ENCODE measurements around the gene STAMBPL1. TPM values are rescaled to one million over a fixed set of nuclear protein-coding genes. Genes with fewer than 3 reads are reported as not detected.

Gene STAMBPL1
- total RNA-seq, 1 donor from 2014 or later: 1.5 TPM

DNA sequence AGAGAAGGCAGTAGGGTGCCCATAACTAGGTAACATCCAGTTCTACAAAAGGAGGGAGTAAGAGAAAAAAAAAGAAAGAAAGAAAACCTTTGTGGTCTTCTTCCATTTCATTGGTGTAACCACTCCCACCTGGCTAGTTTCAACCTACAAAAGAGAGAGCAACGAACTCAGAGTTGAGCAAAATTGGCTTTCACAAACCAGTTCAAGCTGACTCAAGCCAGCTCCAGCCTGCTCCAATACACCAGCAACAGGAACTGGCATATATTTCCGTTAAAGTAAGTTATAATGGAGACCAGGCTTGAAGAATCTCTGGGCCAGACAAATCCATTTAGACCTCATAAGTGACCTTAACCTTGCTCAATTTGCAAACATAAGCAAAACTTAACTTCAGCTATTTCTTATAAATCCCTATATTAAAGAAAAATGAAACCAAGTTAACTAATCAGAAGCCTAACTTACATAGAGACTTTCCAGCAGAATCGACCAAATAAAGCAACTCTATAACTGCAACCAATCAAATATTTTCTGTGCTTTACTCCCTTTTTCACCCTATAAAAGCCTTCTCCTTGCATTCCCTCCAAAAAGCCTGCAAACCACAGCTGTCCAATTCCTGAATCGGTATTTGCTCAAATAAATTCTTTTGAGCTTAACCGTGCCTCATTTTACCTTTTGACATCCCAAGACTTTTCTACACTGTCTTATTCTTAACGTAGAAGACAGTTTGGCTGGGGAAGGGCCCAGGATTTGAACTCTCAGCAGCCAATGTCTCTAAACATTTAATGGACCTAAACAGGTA is 38.5 kb upstream of the STAMBPL1 start:
- no peak for FAIRE-seq
- no peak for TF ChIP-seq EZH2 (IDR thresholded peaks at IDR 0.05; ENCODE audit: insufficient read depth, low read length)
- TF ChIP-seq, protein P1, sequence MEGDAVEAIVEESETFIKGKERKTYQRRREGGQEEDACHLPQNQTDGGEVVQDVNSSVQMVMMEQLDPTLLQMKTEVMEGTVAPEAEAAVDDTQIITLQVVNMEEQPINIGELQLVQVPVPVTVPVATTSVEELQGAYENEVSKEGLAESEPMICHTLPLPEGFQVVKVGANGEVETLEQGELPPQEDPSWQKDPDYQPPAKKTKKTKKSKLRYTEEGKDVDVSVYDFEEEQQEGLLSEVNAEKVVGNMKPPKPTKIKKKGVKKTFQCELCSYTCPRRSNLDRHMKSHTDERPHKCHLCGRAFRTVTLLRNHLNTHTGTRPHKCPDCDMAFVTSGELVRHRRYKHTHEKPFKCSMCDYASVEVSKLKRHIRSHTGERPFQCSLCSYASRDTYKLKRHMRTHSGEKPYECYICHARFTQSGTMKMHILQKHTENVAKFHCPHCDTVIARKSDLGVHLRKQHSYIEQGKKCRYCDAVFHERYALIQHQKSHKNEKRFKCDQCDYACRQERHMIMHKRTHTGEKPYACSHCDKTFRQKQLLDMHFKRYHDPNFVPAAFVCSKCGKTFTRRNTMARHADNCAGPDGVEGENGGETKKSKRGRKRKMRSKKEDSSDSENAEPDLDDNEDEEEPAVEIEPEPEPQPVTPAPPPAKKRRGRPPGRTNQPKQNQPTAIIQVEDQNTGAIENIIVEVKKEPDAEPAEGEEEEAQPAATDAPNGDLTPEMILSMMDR (IDR thresholded peaks at IDR 0.05; ENCODE audit: insufficient read depth, low read depth, low read length): no peak
- H2AFZ ChIP-seq (ENCODE audit: low read depth, low read length): no peak overlapping the region
- no peak overlapping the region for H3K4me3 Mint-ChIP-seq (ENCODE audit: unreplicated experiment)
- no peak overlapping the region for H3K4me3 ChIP-seq (ENCODE audit: insufficient read depth, low read depth, low read length)
- H3K36me3 Mint-ChIP-seq (ENCODE audit: low read depth, unreplicated experiment): no peaks in the 10 kb centered on the region
- no peaks in the 10 kb centered on the region for H3K9me3 ChIP-seq (ENCODE audit: insufficient read depth, low read depth, low read length)
- H3K9me3 Mint-ChIP-seq (ENCODE audit: unreplicated experiment): no peaks in the 10 kb centered on the region
- no peak overlapping the region for H3K27ac Mint-ChIP-seq (ENCODE audit: unreplicated experiment)
- H3K4me1 ChIP-seq (ENCODE audit: insufficient read depth, low read length): no peaks in the 10 kb centered on the region
- H3K27ac ChIP-seq (ENCODE audit: low read depth, low read length): no peak overlapping the region
- H3K9ac ChIP-seq (ENCODE audit: low read length): no peak overlapping the region
- no peak for DNase-seq (ENCODE audit: low read depth)
- H3K4me1 Mint-ChIP-seq (ENCODE audit: low read depth, unreplicated experiment): no peaks in the 10 kb centered on the region
- H3K4me2 ChIP-seq (ENCODE audit: low read length): no peak overlapping the region
- no peaks in the 10 kb centered on the region for H3K27me3 ChIP-seq (ENCODE audit: insufficient read depth, low read length)
- peaks cover 4% of the 10 kb centered on the region for H3K27me3 Mint-ChIP-seq (ENCODE audit: low read depth, unreplicated experiment)
- no peaks in the 10 kb centered on the region for H3K79me2 ChIP-seq (ENCODE audit: insufficient read depth, low read length)
- no peaks in the 10 kb centered on the region for H4K20me1 ChIP-seq (ENCODE audit: insufficient read depth, low read length)
- H3K36me3 ChIP-seq (ENCODE audit: insufficient read depth, low read length): no peaks in the 10 kb centered on the region

DNA sequence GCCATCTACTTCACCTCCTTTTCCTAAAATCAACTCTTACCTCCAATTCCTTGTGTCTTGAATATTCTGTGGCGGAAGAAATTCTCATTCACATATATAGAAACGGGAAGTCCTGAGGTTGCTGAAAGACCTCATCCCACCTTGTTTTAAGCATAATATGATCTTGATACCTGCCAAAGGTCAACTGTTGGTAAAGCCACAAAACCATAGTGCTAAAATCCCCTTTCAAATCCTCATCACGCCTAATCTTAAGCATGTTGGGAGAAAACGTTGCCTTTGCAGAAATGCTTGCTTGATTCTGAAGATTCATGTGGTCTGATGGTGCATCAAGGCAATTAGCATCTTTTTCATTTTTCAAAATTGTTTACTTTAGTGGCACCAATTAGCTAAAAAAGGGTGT is 36.9 kb upstream of the STAMBPL1 start:
- H3K4me1 ChIP-seq (ENCODE audit: insufficient read depth, low read length): no peaks in the 10 kb centered on the region
- H3K79me2 ChIP-seq (ENCODE audit: insufficient read depth, low read length): no peaks in the 10 kb centered on the region
- FAIRE-seq (peak; percentile 63), DNase-seq (ENCODE audit: low read depth) (no peak)
- TF ChIP-seq, protein P1 (IDR thresholded peaks at IDR 0.05; ENCODE audit: insufficient read depth, low read depth, low read length): no peak
- TF ChIP-seq EZH2 (IDR thresholded peaks at IDR 0.05; ENCODE audit: insufficient read depth, low read length): no peak
- H3K4me3 ChIP-seq (ENCODE audit: insufficient read depth, low read depth, low read length): no peak overlapping the region
- H3K27ac Mint-ChIP-seq (ENCODE audit: unreplicated experiment): no peak overlapping the region
- no peaks in the 10 kb centered on the region for H3K36me3 Mint-ChIP-seq (ENCODE audit: low read depth, unreplicated experiment)
- H3K4me3 Mint-ChIP-seq (ENCODE audit: unreplicated experiment): no peak overlapping the region
- H3K4me2 ChIP-seq (ENCODE audit: low read length): no peak overlapping the region
- H4K20me1 ChIP-seq (ENCODE audit: insufficient read depth, low read length): no peaks in the 10 kb centered on the region
- H2AFZ ChIP-seq (ENCODE audit: low read depth, low read length): no peak overlapping the region
- H3K36me3 ChIP-seq (ENCODE audit: insufficient read depth, low read length): no peaks in the 10 kb centered on the region
- no peak overlapping the region for H3K27ac ChIP-seq (ENCODE audit: low read depth, low read length)
- no peaks in the 10 kb centered on the region for H3K27me3 ChIP-seq (ENCODE audit: insufficient read depth, low read length)
- no peaks in the 10 kb centered on the region for H3K9me3 ChIP-seq (ENCODE audit: insufficient read depth, low read depth, low read length)
- H3K4me1 Mint-ChIP-seq (ENCODE audit: low read depth, unreplicated experiment): no peaks in the 10 kb centered on the region
- H3K9ac ChIP-seq (ENCODE audit: low read length): no peak overlapping the region
- peaks cover 4% of the 10 kb centered on the region for H3K27me3 Mint-ChIP-seq (ENCODE audit: low read depth, unreplicated experiment)
- peaks cover 2% of the 10 kb centered on the region for H3K9me3 Mint-ChIP-seq (ENCODE audit: unreplicated experiment)

DNA sequence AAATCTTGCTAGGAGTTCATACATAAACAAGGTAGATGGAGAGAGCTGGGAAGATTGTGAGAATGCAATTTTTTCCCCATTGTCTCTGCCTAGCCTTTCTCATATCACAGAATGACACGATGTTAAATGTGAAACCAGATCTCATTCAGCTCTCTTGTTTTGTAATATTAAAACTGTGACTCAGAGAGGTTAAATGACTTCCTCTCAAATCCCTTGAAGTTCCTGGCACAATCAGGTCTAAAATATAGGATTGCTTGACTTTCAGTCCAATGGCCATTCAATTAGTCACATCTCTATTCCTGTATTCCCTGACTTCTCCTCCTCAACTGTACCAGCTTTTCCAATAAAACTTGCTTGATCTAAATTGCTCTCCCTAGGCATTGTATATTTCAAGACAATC is 31.5 kb upstream of the STAMBPL1 start:
- peak overlapping the region; percentile 58 for H3K4me2 ChIP-seq (ENCODE audit: low read length)
- H3K4me3 ChIP-seq (ENCODE audit: insufficient read depth, low read depth, low read length): peak overlapping the region; percentile 11
- H3K27me3 ChIP-seq (ENCODE audit: insufficient read depth, low read length): no peaks in the 10 kb centered on the region
- Mint-ChIP-seq H3K27ac (ENCODE audit: unreplicated experiment) (no peak overlapping the region), H3K27me3 (ENCODE audit: low read depth, unreplicated experiment) (no peaks in the 10 kb centered on the region), H3K9me3 (ENCODE audit: unreplicated experiment) (peaks cover 2% of the 10 kb centered on the region), H3K36me3 (ENCODE audit: low read depth, unreplicated experiment) (no peaks in the 10 kb centered on the region), H3K4me3 (ENCODE audit: unreplicated experiment) (no peak overlapping the region), H3K4me1 (ENCODE audit: low read depth, unreplicated experiment) (peaks cover 3% of the 10 kb centered on the region)
- FAIRE-seq: peak; percentile 78
- H3K9me3 ChIP-seq (ENCODE audit: insufficient read depth, low read depth, low read length): no peaks in the 10 kb centered on the region
- H3K27ac ChIP-seq (ENCODE audit: low read depth, low read length): no peak overlapping the region
- peak overlapping the region; percentile 30 for H3K9ac ChIP-seq (ENCODE audit: low read length)
- peak; percentile 86 for DNase-seq (ENCODE audit: low read depth)
- peak overlapping the region; percentile 11 for H2AFZ ChIP-seq (ENCODE audit: low read depth, low read length)
- no peaks in the 10 kb centered on the region for H4K20me1 ChIP-seq (ENCODE audit: insufficient read depth, low read length)
- H3K79me2 ChIP-seq (ENCODE audit: insufficient read depth, low read length): no peaks in the 10 kb centered on the region
- H3K36me3 ChIP-seq (ENCODE audit: insufficient read depth, low read length): no peaks in the 10 kb centered on the region
- no peak for TF ChIP-seq EZH2 (IDR thresholded peaks at IDR 0.05; ENCODE audit: insufficient read depth, low read length)
- TF ChIP-seq, protein P1 (IDR thresholded peaks at IDR 0.05; ENCODE audit: insufficient read depth, low read depth, low read length): no peak
- H3K4me1 ChIP-seq (ENCODE audit: insufficient read depth, low read length): peaks cover 11% of the 10 kb centered on the region

Measured in astrocyte (in vitro differentiated cells and primary cell).